ENCODE data around the gene GPAM. TPM values are rescaled to one million over a fixed set of nuclear protein-coding genes. Genes with fewer than 3 reads are reported as not detected.

GPAM gene
- total RNA-seq, 1 donor from 2014 or later = 15.4 TPM

- Mint-ChIP-seq H3K27me3 (ENCODE audit: low read depth, unreplicated experiment) (peaks cover 7% of the 10 kb centered on the region), H3K27ac (ENCODE audit: unreplicated experiment) (no peak overlapping the region), H3K4me3 (ENCODE audit: unreplicated experiment) (no peak overlapping the region), H3K36me3 (ENCODE audit: low read depth, unreplicated experiment) (no peaks in the 10 kb centered on the region), H3K9me3 (ENCODE audit: unreplicated experiment) (no peaks in the 10 kb centered on the region), H3K4me1 (ENCODE audit: low read depth, unreplicated experiment) (no peaks in the 10 kb centered on the region)
- Histone ChIP-seq H4K20me1 (ENCODE audit: insufficient read depth, low read length) (no peaks in the 10 kb centered on the region), H3K27ac (ENCODE audit: low read depth, low read length) (no peak overlapping the region), H3K4me2 (ENCODE audit: low read length) (no peak overlapping the region), H3K27me3 (ENCODE audit: insufficient read depth, low read length) (no peaks in the 10 kb centered on the region), H3K36me3 (ENCODE audit: insufficient read depth, low read length) (no peaks in the 10 kb centered on the region), H3K9me3 (ENCODE audit: insufficient read depth, low read depth, low read length) (no peaks in the 10 kb centered on the region), H3K4me3 (ENCODE audit: insufficient read depth, low read depth, low read length) (no peak overlapping the region), H3K79me2 (ENCODE audit: insufficient read depth, low read length) (no peaks in the 10 kb centered on the region), H3K4me1 (ENCODE audit: insufficient read depth, low read length) (peaks cover 4% of the 10 kb centered on the region), H3K9ac (ENCODE audit: low read length) (no peak overlapping the region), H2AFZ (ENCODE audit: low read depth, low read length) (no peak overlapping the region)
- DNase-seq (ENCODE audit: low read depth) (no peak), FAIRE-seq (no peak)
- no peak for TF ChIP-seq EZH2 (IDR thresholded peaks at IDR 0.05; ENCODE audit: insufficient read depth, low read length)
These were observed 31.8 kb upstream of the GPAM start for GRCh38 chr10:112215342-112215774.

DNA sequence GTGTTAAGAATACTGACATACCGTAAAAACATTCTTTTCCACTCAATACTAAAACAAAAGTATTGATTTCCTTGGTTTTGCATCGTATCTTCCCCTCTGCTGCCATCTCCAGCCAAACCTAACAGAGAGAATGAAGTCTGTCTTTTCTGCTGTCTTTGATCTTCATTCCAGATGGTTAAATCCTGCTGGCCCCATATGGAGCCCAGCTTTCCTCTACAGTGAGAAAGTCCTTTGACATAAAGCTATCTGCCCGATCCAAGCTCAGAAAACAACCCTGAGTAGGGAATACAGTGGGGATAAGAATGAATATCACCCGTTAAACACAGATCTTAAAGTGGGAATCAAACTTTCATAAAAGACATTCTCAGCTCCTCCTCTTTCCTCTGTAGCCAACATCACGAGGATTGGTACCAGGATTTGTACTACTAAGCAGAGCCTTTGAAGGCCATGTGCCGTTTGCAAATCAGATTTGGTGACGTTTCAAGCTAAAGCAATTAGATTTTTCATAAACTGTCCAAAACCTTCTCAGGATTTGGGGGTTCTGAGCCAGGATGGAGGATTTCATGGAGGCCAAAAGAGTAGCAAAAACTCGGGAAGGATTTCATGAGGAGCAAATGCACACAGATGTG, 30.8 kb upstream of the GPAM start:
- peaks cover 11% of the 10 kb centered on the region for H3K27me3 Mint-ChIP-seq (ENCODE audit: low read depth, unreplicated experiment)
- DNase-seq (ENCODE audit: low read depth) = no peak
- Histone ChIP-seq H4K20me1 (ENCODE audit: insufficient read depth, low read length) (no peaks in the 10 kb centered on the region), H2AFZ (ENCODE audit: low read depth, low read length) (no peak overlapping the region), H3K9ac (ENCODE audit: low read length) (no peak overlapping the region), H3K4me2 (ENCODE audit: low read length) (no peak overlapping the region), H3K4me1 (ENCODE audit: insufficient read depth, low read length) (peaks cover 4% of the 10 kb centered on the region), H3K4me3 (ENCODE audit: insufficient read depth, low read depth, low read length) (no peak overlapping the region), H3K79me2 (ENCODE audit: insufficient read depth, low read length) (no peaks in the 10 kb centered on the region), H3K36me3 (ENCODE audit: insufficient read depth, low read length) (no peaks in the 10 kb centered on the region), H3K27me3 (ENCODE audit: insufficient read depth, low read length) (no peaks in the 10 kb centered on the region), H3K9me3 (ENCODE audit: insufficient read depth, low read depth, low read length) (no peaks in the 10 kb centered on the region), H3K27ac (ENCODE audit: low read depth, low read length) (no peak overlapping the region)
- no peaks in the 10 kb centered on the region for H3K36me3 Mint-ChIP-seq (ENCODE audit: low read depth, unreplicated experiment)
- H3K27ac Mint-ChIP-seq (ENCODE audit: unreplicated experiment) = no peak overlapping the region
- TF ChIP-seq, protein P1, sequence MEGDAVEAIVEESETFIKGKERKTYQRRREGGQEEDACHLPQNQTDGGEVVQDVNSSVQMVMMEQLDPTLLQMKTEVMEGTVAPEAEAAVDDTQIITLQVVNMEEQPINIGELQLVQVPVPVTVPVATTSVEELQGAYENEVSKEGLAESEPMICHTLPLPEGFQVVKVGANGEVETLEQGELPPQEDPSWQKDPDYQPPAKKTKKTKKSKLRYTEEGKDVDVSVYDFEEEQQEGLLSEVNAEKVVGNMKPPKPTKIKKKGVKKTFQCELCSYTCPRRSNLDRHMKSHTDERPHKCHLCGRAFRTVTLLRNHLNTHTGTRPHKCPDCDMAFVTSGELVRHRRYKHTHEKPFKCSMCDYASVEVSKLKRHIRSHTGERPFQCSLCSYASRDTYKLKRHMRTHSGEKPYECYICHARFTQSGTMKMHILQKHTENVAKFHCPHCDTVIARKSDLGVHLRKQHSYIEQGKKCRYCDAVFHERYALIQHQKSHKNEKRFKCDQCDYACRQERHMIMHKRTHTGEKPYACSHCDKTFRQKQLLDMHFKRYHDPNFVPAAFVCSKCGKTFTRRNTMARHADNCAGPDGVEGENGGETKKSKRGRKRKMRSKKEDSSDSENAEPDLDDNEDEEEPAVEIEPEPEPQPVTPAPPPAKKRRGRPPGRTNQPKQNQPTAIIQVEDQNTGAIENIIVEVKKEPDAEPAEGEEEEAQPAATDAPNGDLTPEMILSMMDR (IDR thresholded peaks at IDR 0.05; ENCODE audit: insufficient read depth, low read depth, low read length) = no peak
- no peak for TF ChIP-seq EZH2 (IDR thresholded peaks at IDR 0.05; ENCODE audit: insufficient read depth, low read length)
- no peak overlapping the region for H3K4me3 Mint-ChIP-seq (ENCODE audit: unreplicated experiment)
- no peak for FAIRE-seq
- peaks cover 3% of the 10 kb centered on the region for H3K4me1 Mint-ChIP-seq (ENCODE audit: low read depth, unreplicated experiment)
- H3K9me3 Mint-ChIP-seq (ENCODE audit: unreplicated experiment) = no peaks in the 10 kb centered on the region

DNA sequence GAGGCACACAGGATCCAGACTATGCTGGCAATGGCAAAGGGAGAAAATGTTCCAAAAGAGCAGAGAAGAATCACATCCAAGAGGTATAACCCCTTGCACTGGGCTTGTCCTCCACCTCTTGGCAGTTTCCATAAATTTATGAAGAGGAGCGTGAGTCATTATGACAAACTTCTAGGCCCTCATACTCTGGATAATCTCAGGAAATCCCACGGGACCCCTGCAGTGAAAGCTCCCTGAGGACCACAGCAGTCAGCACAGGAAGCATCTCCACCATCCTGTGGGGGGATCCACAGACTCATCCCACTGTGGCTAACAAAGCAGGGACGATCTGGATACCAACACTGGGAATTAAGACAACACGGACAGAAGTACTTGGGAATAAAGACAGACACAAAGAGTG, 30.3 kb upstream of the GPAM start:
- DNase-seq (ENCODE audit: low read depth) (no peak), FAIRE-seq (no peak)
- Mint-ChIP-seq H3K27ac (ENCODE audit: unreplicated experiment) (no peak overlapping the region), H3K27me3 (ENCODE audit: low read depth, unreplicated experiment) (peaks cover 11% of the 10 kb centered on the region), H3K36me3 (ENCODE audit: low read depth, unreplicated experiment) (no peaks in the 10 kb centered on the region), H3K9me3 (ENCODE audit: unreplicated experiment) (no peaks in the 10 kb centered on the region), H3K4me3 (ENCODE audit: unreplicated experiment) (no peak overlapping the region), H3K4me1 (ENCODE audit: low read depth, unreplicated experiment) (peaks cover 4% of the 10 kb centered on the region)
- Histone ChIP-seq H3K9me3 (ENCODE audit: insufficient read depth, low read depth, low read length) (no peaks in the 10 kb centered on the region), H3K36me3 (ENCODE audit: insufficient read depth, low read length) (no peaks in the 10 kb centered on the region), H4K20me1 (ENCODE audit: insufficient read depth, low read length) (no peaks in the 10 kb centered on the region), H2AFZ (ENCODE audit: low read depth, low read length) (no peak overlapping the region), H3K27ac (ENCODE audit: low read depth, low read length) (no peak overlapping the region), H3K4me3 (ENCODE audit: insufficient read depth, low read depth, low read length) (no peak overlapping the region), H3K4me1 (ENCODE audit: insufficient read depth, low read length) (peaks cover 4% of the 10 kb centered on the region), H3K27me3 (ENCODE audit: insufficient read depth, low read length) (no peaks in the 10 kb centered on the region), H3K9ac (ENCODE audit: low read length) (no peak overlapping the region), H3K79me2 (ENCODE audit: insufficient read depth, low read length) (no peaks in the 10 kb centered on the region), H3K4me2 (ENCODE audit: low read length) (no peak overlapping the region)
- TF ChIP-seq EZH2 (IDR thresholded peaks at IDR 0.05; ENCODE audit: insufficient read depth, low read length) = no peak
- TF ChIP-seq, protein P1 (IDR thresholded peaks at IDR 0.05; ENCODE audit: insufficient read depth, low read depth, low read length) = no peak

Measured in astrocyte (in vitro differentiated cells and primary cell).